ENCODE data around the gene NRP1. TPM values are rescaled to one million over a fixed set of nuclear protein-coding genes. Genes with fewer than 3 reads are reported as not detected.

NRP1 gene
- total RNA-seq, 2 experiments from 2014 or later = 1.6 to 1.7 TPM

DNA sequence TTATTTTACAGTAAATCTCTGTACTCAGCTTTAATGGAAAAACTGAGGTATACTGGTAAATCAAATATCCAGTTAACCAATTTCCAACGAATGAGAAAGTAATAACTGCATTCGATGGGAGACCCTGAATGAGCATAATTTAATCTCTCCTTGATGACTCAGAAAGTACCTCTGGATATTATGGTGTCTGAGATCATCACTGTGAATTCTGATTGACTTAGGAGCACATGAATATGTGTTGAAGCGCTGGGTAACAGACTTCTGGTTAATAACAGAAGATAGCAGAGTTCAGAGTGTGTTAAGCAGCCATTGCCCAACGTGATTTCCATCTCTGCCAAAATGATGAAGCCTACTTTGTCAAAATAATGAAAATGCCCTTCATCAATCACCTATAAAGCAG is 116.6 kb downstream of the NRP1 start:
- H3K4me3 Mint-ChIP-seq = no peak overlapping the region
- peaks cover 8% of the 10 kb centered on the region for H3K9me3 Mint-ChIP-seq
- no peaks in the 10 kb centered on the region for H3K27me3 Mint-ChIP-seq
- no peak for ATAC-seq (ENCODE audit: low read depth)
- DNase-seq = no peak
- peaks cover 1% of the 10 kb centered on the region for H3K36me3 Mint-ChIP-seq
- peaks cover 4% of the 10 kb centered on the region for H3K4me1 Mint-ChIP-seq
- POLR2A ChIA-PET = no interaction called here
- no peak overlapping the region for H3K27ac Mint-ChIP-seq

DNA sequence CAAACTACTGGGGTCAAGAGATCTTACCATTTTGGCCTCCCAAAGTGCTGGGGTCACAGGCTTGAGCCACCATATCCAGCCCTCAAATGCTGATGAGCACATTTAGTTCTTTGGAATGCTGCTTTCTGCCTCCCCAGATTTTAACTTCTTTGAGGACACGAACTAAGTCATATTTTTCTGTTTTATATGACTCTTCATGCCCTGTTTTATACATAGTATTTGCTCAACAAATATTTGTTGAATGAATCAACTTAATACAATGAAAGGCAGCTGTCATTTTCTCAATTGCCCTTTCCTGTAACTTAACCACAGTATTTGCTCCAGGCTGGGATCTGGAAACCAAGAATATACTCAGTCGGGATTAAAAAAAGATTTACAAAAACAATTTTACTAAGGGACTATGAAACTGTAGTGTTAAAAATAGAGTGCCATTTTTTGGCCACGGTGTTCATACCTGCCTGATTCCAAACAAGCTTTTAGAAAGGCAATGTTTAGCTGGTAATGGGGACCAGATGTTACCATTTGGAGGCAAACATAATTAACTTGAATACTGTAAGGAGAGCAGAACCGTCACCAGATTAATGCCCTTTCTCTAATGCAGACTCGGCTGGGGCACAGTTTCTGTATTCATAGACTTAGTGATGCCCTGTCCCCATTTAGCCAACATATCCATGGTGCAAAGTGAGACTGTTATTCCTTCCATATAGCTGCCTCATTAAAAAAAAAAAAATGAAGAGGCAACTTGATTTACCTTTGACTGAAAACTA is 117.6 kb downstream of the NRP1 start:
- peaks cover 6% of the 10 kb centered on the region for H3K4me1 Mint-ChIP-seq
- POLR2A ChIA-PET = no interaction called here
- no peak overlapping the region for H3K4me3 Mint-ChIP-seq
- H3K36me3 Mint-ChIP-seq = peaks cover 1% of the 10 kb centered on the region
- peaks cover 8% of the 10 kb centered on the region for H3K9me3 Mint-ChIP-seq
- H3K27me3 Mint-ChIP-seq = no peaks in the 10 kb centered on the region
- no peak for ATAC-seq (ENCODE audit: low read depth)
- DNase-seq = no peak
- no peak overlapping the region for H3K27ac Mint-ChIP-seq

DNA sequence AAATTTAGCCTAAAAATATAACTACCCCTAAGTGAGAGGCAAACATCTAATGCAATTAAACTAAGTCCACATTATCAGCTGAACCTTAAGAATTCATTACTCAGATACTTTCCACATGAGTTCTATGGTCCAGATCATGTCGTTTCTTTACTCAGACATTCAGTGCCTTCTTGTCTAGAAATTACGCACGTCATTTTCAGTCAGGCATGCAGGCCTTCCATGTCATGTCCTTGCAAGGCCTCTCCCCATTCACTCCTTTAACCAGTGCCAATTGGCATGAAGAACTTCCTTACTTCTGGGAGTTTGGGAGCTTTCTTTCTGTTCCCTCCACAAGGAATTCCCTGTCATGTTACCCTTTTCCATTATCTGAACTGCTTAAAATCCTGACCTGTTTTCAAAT is 118.8 kb downstream of the NRP1 start:
- ATAC-seq (ENCODE audit: low read depth) = no peak
- no peak for DNase-seq
- Mint-ChIP-seq H3K4me3 (no peak overlapping the region), H3K9me3 (peaks cover 6% of the 10 kb centered on the region), H3K27me3 (no peaks in the 10 kb centered on the region), H3K4me1 (peaks cover 13% of the 10 kb centered on the region), H3K27ac (no peak overlapping the region), H3K36me3 (peaks cover 1% of the 10 kb centered on the region)
- POLR2A ChIA-PET = no interaction called here

DNA sequence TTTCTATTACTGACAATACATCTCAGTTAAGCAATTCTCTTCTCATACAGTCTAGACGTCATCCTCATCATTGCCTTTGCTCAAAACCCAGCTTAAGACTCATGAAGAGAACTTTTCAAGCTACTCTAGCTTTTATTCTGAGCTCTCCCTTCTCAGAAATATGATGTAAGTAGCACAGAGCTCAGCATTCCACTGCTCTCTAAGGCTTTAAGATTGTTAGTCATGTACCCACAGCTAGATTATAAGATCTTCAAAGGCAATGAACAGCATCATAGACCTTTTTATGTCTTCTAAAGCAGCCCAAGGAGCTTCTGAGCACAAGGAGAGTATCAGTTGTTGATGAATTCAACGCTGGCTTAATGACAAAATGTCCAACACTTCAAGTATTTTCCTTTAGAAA is 119.3 kb downstream of the NRP1 start:
- H3K27me3 Mint-ChIP-seq = no peaks in the 10 kb centered on the region
- DNase-seq (no peak), ATAC-seq (ENCODE audit: low read depth) (no peak)
- POLR2A ChIA-PET = no interaction called here
- H3K4me1 Mint-ChIP-seq = peaks cover 13% of the 10 kb centered on the region
- H3K36me3 Mint-ChIP-seq = peaks cover 1% of the 10 kb centered on the region
- no peak overlapping the region for H3K27ac Mint-ChIP-seq
- no peak overlapping the region for H3K4me3 Mint-ChIP-seq
- peaks cover 6% of the 10 kb centered on the region for H3K9me3 Mint-ChIP-seq

DNA sequence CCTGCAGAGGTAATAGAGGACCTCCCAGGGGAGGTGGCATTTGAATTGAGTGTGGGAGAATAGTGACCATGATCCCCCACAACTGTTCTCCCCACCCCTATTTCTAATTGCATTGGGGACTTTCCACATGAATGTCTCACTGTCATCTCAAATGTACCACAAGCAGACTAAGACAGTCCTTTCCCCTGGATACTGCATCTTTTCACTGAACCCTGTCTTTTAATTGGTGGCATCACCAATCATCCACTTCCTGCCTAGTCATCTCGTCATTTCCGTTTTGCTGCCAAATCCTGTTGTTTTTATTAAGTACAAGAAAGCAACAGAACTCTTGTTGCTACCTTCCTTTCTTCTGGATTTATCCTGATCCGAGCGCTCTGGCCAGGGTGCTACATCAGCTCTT is 120.3 kb downstream of the NRP1 start:
- Mint-ChIP-seq H3K27ac (no peak overlapping the region), H3K4me3 (no peak overlapping the region), H3K4me1 (peaks cover 13% of the 10 kb centered on the region), H3K9me3 (peaks cover 6% of the 10 kb centered on the region), H3K36me3 (peaks cover 1% of the 10 kb centered on the region), H3K27me3 (no peaks in the 10 kb centered on the region)
- no peak for ATAC-seq (ENCODE audit: low read depth)
- POLR2A ChIA-PET = no interaction called here
- DNase-seq = no peak

DNA sequence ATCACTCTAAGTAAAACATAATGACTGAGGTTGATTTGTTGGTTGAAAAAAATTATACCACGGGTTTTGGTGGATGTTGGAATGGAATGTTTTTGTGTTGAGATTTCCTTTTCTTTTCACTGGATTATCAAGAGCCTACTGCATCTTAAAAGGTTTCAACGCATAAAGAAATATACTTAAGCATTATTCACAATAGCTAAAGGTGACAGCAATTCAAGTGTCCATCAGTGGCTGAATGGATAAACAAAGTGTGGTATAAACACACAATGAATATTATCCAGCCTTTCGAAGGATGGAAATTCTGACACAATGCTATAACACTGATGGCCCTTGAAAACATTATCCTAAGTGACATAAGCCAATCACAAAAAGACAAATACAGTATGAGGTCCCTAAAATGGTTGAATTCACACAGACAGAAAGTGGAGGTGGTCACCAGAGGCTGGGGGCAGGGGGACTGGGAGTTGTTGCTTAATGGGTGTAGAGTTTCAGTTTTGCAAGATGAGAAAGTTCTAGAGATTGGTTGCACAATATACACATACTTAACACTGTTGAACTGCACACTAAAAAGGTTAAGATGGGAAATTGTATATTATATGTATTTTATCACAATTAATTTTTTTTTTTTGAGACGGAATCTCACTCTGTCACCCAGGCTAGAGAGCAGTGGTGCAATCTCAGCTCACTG is 122.3 kb downstream of the NRP1 start:
- Mint-ChIP-seq H3K9me3 (peaks cover 6% of the 10 kb centered on the region), H3K27ac (no peak overlapping the region), H3K4me3 (no peak overlapping the region), H3K36me3 (peaks cover 1% of the 10 kb centered on the region), H3K27me3 (no peaks in the 10 kb centered on the region), H3K4me1 (peaks cover 13% of the 10 kb centered on the region)
- no peak for ATAC-seq (ENCODE audit: low read depth)
- POLR2A ChIA-PET = no interaction called here
- no peak for DNase-seq

- Mint-ChIP-seq H3K27me3 (no peaks in the 10 kb centered on the region), H3K9me3 (peaks cover 6% of the 10 kb centered on the region), H3K4me1 (peaks cover 13% of the 10 kb centered on the region), H3K27ac (peak overlapping the region; percentile 73), H3K4me3 (peak overlapping the region; percentile 47), H3K36me3 (peaks cover 1% of the 10 kb centered on the region)
- no peak for DNase-seq
- ATAC-seq (ENCODE audit: low read depth) = peak; percentile 76
- POLR2A ChIA-PET = no interaction called here
Observed at GRCh38 chr10:33211106-33211878, 123.2 kb downstream of the NRP1 start.

DNA sequence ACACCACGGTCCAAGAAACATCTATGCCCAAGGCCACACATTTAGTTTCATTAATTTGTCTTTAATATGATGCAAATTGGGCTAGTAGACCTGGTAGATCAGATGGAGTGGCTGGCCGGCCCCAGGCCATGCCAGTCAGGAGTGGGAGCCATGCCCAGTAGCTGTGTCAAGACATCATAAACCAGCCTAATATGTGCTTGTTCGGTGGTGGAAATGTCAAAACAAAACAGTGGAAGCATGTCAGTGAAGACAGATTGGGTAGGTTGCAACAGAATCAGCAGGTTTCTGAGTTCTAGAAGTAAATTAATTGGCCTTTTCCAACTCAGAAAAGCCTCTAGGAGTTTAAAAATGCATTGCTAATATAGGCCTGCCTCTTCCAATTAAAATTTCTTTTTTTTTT is 124.7 kb downstream of the NRP1 start:
- H3K4me3 Mint-ChIP-seq = no peak overlapping the region
- ATAC-seq (ENCODE audit: low read depth) (no peak), DNase-seq (no peak)
- H3K27me3 Mint-ChIP-seq = no peaks in the 10 kb centered on the region
- peaks cover 6% of the 10 kb centered on the region for H3K9me3 Mint-ChIP-seq
- H3K4me1 Mint-ChIP-seq = peaks cover 13% of the 10 kb centered on the region
- H3K36me3 Mint-ChIP-seq = peaks cover 1% of the 10 kb centered on the region
- H3K27ac Mint-ChIP-seq = no peak overlapping the region
- POLR2A ChIA-PET = no interaction called here

- Mint-ChIP-seq H3K4me1 (peaks cover 8% of the 10 kb centered on the region), H3K4me3 (no peak overlapping the region), H3K36me3 (no peaks in the 10 kb centered on the region), H3K27ac (no peak overlapping the region), H3K9me3 (no peaks in the 10 kb centered on the region), H3K27me3 (no peaks in the 10 kb centered on the region)
- DNase-seq (no peak), ATAC-seq (ENCODE audit: low read depth) (no peak)
- POLR2A ChIA-PET = no interaction called here
Observed at GRCh38 chr10:33208166-33208565, 126.3 kb downstream of the NRP1 start.

DNA sequence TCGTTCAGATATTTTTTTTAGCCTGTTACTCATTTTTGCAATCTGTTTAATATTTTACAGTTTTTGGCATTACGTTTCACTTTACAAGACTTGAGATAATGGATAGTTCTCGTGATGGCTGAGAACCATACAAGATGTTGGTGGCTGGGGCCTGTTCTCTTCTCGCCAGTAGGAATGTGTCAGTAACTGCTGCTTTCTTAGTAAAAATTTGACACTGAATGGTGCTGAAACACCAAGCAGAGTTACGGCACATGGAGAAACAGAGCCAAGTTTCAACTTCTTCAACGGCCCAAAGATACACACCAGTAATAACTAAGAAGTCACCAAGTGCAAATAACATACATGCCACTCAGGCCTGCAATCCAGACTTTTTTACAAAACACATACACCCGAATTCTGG is 130.4 kb downstream of the NRP1 start:
- no peak overlapping the region for H3K4me3 Mint-ChIP-seq
- POLR2A ChIA-PET = no interaction called here

DNA sequence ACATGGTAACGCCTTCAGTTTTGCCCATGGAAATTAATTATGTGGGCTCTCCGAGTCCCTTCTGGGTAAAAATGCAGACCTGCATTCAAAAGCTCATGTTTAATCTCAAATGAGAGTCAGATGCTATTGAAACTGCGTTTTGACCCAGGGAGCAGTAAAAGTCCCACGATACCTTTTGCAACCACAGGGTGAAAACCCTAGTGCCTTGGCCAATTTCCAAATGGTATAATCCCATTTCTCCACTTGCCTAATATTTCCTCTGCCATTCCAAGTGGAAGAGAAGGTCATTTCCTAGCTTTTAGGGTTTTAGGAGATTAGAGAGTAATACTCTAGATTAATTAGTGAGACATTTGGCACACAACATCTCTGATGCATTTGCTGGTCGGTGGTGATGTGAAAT is 132.5 kb downstream of the NRP1 start:
- H3K4me3 Mint-ChIP-seq = no peak overlapping the region
- H3K27ac Mint-ChIP-seq = no peak overlapping the region
- H3K27me3 Mint-ChIP-seq = no peaks in the 10 kb centered on the region
- ATAC-seq (ENCODE audit: low read depth) (no peak), DNase-seq (no peak)
- no peaks in the 10 kb centered on the region for H3K4me1 Mint-ChIP-seq
- no peaks in the 10 kb centered on the region for H3K9me3 Mint-ChIP-seq
- H3K36me3 Mint-ChIP-seq = no peaks in the 10 kb centered on the region
- POLR2A ChIA-PET = no interaction called here

More for the DNA sequence above, 130.4 kb downstream of the NRP1 start:
- DNase-seq (no peak), ATAC-seq (ENCODE audit: low read depth) (no peak)
- Mint-ChIP-seq H3K4me1 (no peaks in the 10 kb centered on the region), H3K9me3 (no peaks in the 10 kb centered on the region), H3K27me3 (no peaks in the 10 kb centered on the region), H3K27ac (no peak overlapping the region), H3K36me3 (no peaks in the 10 kb centered on the region)

DNA sequence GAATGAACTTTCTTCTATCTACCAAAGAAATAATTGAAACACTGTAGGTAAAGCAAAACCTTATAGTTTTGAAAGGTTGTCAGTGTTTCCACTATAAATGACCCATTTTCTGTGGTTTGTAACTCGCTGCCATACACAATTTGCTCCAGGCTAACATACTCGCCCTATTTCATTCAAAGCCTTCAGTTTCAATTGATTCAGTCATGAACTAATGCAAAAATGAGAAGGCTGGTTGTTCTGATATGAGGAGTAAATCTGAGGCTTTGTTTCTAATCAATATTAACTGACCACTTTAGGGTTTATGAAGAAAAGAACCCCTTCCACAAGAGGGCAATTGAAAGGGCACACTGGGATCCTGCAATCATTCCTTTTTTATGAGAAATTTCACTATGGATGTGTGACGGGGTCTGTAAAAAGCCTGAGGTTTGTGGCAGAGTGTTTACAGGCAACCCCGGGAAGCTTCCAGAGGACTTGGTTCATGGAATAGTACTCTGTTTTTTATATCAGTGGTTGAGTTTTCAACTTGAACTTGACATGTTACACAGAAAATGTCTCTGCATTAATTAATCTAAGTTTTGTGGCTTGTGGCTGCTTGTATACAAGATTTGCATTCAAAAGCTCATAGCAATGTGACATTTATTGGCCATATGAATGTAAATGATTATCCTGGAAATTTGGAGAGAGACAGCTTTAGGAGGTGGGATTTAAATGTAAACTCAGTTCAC is 133.2 kb downstream of the NRP1 start:
- Mint-ChIP-seq H3K27me3 (peaks cover 3% of the 10 kb centered on the region), H3K9me3 (no peaks in the 10 kb centered on the region), H3K4me3 (no peak overlapping the region), H3K36me3 (no peaks in the 10 kb centered on the region), H3K27ac (no peak overlapping the region), H3K4me1 (no peaks in the 10 kb centered on the region)
- ATAC-seq (ENCODE audit: low read depth) (no peak), DNase-seq (no peak)
- POLR2A ChIA-PET = no interaction called here

- no peaks in the 10 kb centered on the region for H3K4me1 Mint-ChIP-seq
- POLR2A ChIA-PET = no interaction called here
Observed at GRCh38 chr10:33199731-33200232, 134.7 kb downstream of the NRP1 start.

More at GRCh38 chr10:33199731-33200232, 134.7 kb downstream of the NRP1 start:
- Mint-ChIP-seq H3K4me3 (no peak overlapping the region), H3K27me3 (peaks cover 3% of the 10 kb centered on the region), H3K27ac (no peak overlapping the region), H3K36me3 (no peaks in the 10 kb centered on the region), H3K9me3 (no peaks in the 10 kb centered on the region)
- no peak for DNase-seq
- ATAC-seq (ENCODE audit: low read depth) = no peak

Data from activated naive CD8-positive, alpha-beta T cell treated with anti-CD3 and anti-CD28 coated beads, Interleukin-2, amount 10 ng/mL, durations not matched to agents 7 days and 5 days (primary cell).